Neuronal stem cell (in vitro differentiated cells): ENCODE measurements around the gene RDH5.

ENCODE experiments used
- DNase-seq: peaks from one replicate; pipeline ENCODE4 v3.0.0-alpha.2; 2013; ENCODE audit warnings: low spot score
- H2AFZ ChIP-seq: one replicate; pipeline ENCODE4 v1.6.1; 2013; ENCODE audit warnings: mild to moderate bottlenecking, low read length, inconsistent platforms
- H2AK5ac ChIP-seq: 2 replicates; pipeline ENCODE4 v1.6.1; 2013; ENCODE audit warnings: low read depth, mild to moderate bottlenecking, inconsistent platforms, low read length, moderate library complexity, mixed read lengths
- H2BK120ac ChIP-seq: 2 replicates; pipeline ENCODE4 v1.6.1; 2013; ENCODE audit warnings: low read depth, mild to moderate bottlenecking, inconsistent platforms, low read length, moderate library complexity, mixed read lengths
- H2BK12ac ChIP-seq: one replicate; pipeline ENCODE4 v1.6.1; 2013; ENCODE audit warnings: low read length, inconsistent platforms
- H2BK15ac ChIP-seq: 2 replicates; pipeline ENCODE4 v1.6.1; 2013; ENCODE audit warnings: mild to moderate bottlenecking, low read length, inconsistent platforms, mixed read lengths
- H2BK5ac ChIP-seq: one replicate; pipeline ENCODE4 v1.6.1; 2013; ENCODE audit warnings: inconsistent platforms, mild to moderate bottlenecking, low read length, moderate library complexity
- H3K14ac ChIP-seq: one replicate; pipeline ENCODE4 v1.6.1; 2013; ENCODE audit warnings: low read length, inconsistent platforms
- H3K18ac ChIP-seq: 2 replicates; pipeline ENCODE4 v1.6.1; 2013; ENCODE audit warnings: low read length, inconsistent platforms
- H3K23ac ChIP-seq: 2 replicates; pipeline ENCODE4 v1.6.1; 2013; ENCODE audit warnings: low read depth, mild to moderate bottlenecking, mixed read lengths, low read length, inconsistent platforms; ENCODE audit not compliant: poor library complexity
- H3K27ac ChIP-seq: replicated peaks from 3 replicates; pipeline ENCODE4 v1.5.1; 2013; ENCODE audit warnings: low read length, inconsistent platforms
- H3K27me3 ChIP-seq, 3 experiments: 2 replicates each; pipeline ENCODE4 v1.6.1; 2013; ENCODE audit warnings: low read length in 3 of 3, mild to moderate bottlenecking in 2 of 3, inconsistent platforms in 1 of 3, low read depth in 1 of 3, mixed read lengths in 1 of 3, moderate library complexity in 1 of 3; ENCODE audit not compliant: control insufficient read depth in 3 of 3, insufficient read depth in 3 of 3
- H3K36me3 ChIP-seq, 2 donors: replicated peaks in 1 of 2; 2 replicates each; pipeline ENCODE4 v1.6.1; 2013; ENCODE audit warnings: low read length in 2 of 2; ENCODE audit not compliant: control insufficient read depth in 2 of 2, insufficient read depth in 2 of 2
- H3K4ac ChIP-seq: 2 replicates; pipeline ENCODE4 v1.6.1; 2013; ENCODE audit warnings: inconsistent platforms, mild to moderate bottlenecking, low read length, moderate library complexity
- H3K4me1 ChIP-seq, 2 donors: 1 replicate in 1 of 2; 2 replicates in 1 of 2; pipeline ENCODE4 v1.6.1; 2013; ENCODE audit warnings: low read length in 2 of 2, low read depth in 1 of 2; ENCODE audit not compliant: control insufficient read depth in 2 of 2, insufficient read depth in 1 of 2
- H3K4me2 ChIP-seq: one replicate; pipeline ENCODE4 v1.6.1; 2013; ENCODE audit warnings: mild to moderate bottlenecking, low read length, inconsistent platforms; ENCODE audit not compliant: insufficient read depth, poor library complexity, severe bottlenecking
- H3K4me3 ChIP-seq, 2 donors: 2 replicates each; pipeline ENCODE4 v1.5.1; 2013; ENCODE audit warnings: low read length in 2 of 2, mild to moderate bottlenecking in 2 of 2, inconsistent platforms in 1 of 2, moderate library complexity in 1 of 2
- H3K79me1 ChIP-seq: one replicate; pipeline ENCODE4 v1.6.1; 2013; ENCODE audit warnings: low read depth, mild to moderate bottlenecking, inconsistent platforms, low read length, moderate library complexity
- H3K9ac ChIP-seq: one replicate; pipeline ENCODE4 v1.6.1; 2013; ENCODE audit warnings: mild to moderate bottlenecking, low read depth, low read length, inconsistent platforms; ENCODE audit not compliant: poor library complexity
- H3K9me3 ChIP-seq, 2 donors: replicated peaks in 1 of 2; 2 replicates each; pipeline versions ENCODE3 to v1.6.1; 2013; ENCODE audit warnings: low read length in 2 of 2, mild to moderate bottlenecking in 2 of 2, inconsistent platforms in 1 of 2, low read depth in 1 of 2, mixed read lengths in 1 of 2, moderate library complexity in 1 of 2; ENCODE audit not compliant: control insufficient read depth in 2 of 2, insufficient read depth in 1 of 2
- H4K8ac ChIP-seq: one replicate; pipeline ENCODE4 v1.6.1; 2013; ENCODE audit warnings: low read depth, mild to moderate bottlenecking, inconsistent platforms, low read length, moderate library complexity
- H4K91ac ChIP-seq: one replicate; pipeline ENCODE4 v1.6.1; 2013; ENCODE audit warnings: low read length, low read depth, mild to moderate bottlenecking, inconsistent platforms; ENCODE audit not compliant: poor library complexity
- WGBS, 2 donors: extraction: QIAGEN DNeasy Blood & Tissue Kit; methylation state at CpG; one replicate each; pipeline ENCODE4 v1.1.7; 2013; ENCODE audit warnings: missing lambda C conversion rate in 2 of 2, mixed read lengths in 1 of 2; ENCODE audit not compliant: insufficient read length in 2 of 2, insufficient replicate concordance in 1 of 2; ENCODE audit errors: extremely low coverage in 2 of 2; 5-methylcytosine and 5-hydroxymethylcytosine counted together

RDH5 gene

DNA sequence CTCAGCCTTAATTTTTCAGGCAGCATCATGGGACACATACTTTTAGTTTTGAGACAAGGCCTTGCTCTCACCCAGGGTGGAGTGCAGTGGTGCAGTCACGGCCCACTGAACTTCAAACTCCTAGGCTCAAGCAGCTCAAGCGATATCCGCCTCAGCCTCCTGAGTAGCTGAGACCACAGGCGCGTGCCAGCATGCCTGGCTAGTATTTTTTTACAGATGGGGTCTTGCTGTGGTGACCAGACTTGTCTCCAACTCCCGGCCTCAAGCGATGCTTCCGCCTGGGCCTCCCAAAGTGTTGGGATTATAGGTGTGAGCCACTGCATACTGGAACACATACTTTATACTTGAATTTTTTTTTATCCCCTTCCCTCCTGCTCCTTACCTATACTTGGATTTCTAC, 2.8 kb downstream of the RDH5 start:
- Histone ChIP-seq H2AK5ac (no peak overlapping the region), H3K9ac (no peak overlapping the region), H3K27me3 (no peaks in the 10 kb centered on the region), H3K27ac (no peak overlapping the region), H3K23ac (no peak overlapping the region), H3K4ac (no peak overlapping the region), H2BK12ac (no peak overlapping the region), H2BK5ac (no peak overlapping the region), H3K9me3 (peaks cover 0 to 1% of the 10 kb centered on the region in 2 donors), H3K4me1 (peaks cover 23 to 27% of the 10 kb centered on the region in 2 donors), H3K4me2 (no peak overlapping the region), H3K18ac (no peak overlapping the region), H3K14ac (no peak overlapping the region), H3K4me3 (no peak overlapping the region), H2BK15ac (no peak overlapping the region), H4K91ac (no peak overlapping the region), H4K8ac (no peak overlapping the region), H2AFZ (no peak overlapping the region), H3K36me3 (peaks cover 32 to 73% of the 10 kb centered on the region in 2 donors), H2BK120ac (no peak overlapping the region), H3K79me1 (peaks cover 12% of the 10 kb centered on the region)
- DNase-seq: no peak
- no CpG with 5 or more reads among the region's 8 CpGs for WGBS, 2 donors

GRCh38 chr12:55723516-55724225, 3.5 kb downstream of the RDH5 start:
- H3K27me3 ChIP-seq: no peaks in the 10 kb centered on the region
- WGBS, 2 donors: no CpG with 5 or more reads among the region's 10 CpGs
- H4K8ac ChIP-seq: no peak overlapping the region
- no peak overlapping the region for H3K18ac ChIP-seq
- H3K9ac ChIP-seq: no peak overlapping the region
- no peak overlapping the region for H4K91ac ChIP-seq
- H3K4me1 ChIP-seq: peaks cover 18 to 20% of the 10 kb centered on the region in 2 donors
- H2BK5ac ChIP-seq: no peak overlapping the region
- peak overlapping the region; percentile 47 for H3K23ac ChIP-seq
- H2AK5ac ChIP-seq: peak overlapping the region; percentile 39
- DNase-seq: no peak
- no peak overlapping the region for H3K27ac ChIP-seq
- peaks cover 32 to 73% of the 10 kb centered on the region in 2 donors for H3K36me3 ChIP-seq
- H3K4ac ChIP-seq: no peak overlapping the region
- H2AFZ ChIP-seq: no peak overlapping the region
- peaks cover 0 to 1% of the 10 kb centered on the region in 2 donors for H3K9me3 ChIP-seq
- peaks cover 15% of the 10 kb centered on the region for H3K79me1 ChIP-seq
- H3K14ac ChIP-seq: no peak overlapping the region
- H3K4me2 ChIP-seq: no peak overlapping the region
- no peak overlapping the region for H2BK15ac ChIP-seq
- no peak overlapping the region for H2BK120ac ChIP-seq
- no peak overlapping the region for H2BK12ac ChIP-seq
- H3K4me3 ChIP-seq: no peak overlapping the region

DNA sequence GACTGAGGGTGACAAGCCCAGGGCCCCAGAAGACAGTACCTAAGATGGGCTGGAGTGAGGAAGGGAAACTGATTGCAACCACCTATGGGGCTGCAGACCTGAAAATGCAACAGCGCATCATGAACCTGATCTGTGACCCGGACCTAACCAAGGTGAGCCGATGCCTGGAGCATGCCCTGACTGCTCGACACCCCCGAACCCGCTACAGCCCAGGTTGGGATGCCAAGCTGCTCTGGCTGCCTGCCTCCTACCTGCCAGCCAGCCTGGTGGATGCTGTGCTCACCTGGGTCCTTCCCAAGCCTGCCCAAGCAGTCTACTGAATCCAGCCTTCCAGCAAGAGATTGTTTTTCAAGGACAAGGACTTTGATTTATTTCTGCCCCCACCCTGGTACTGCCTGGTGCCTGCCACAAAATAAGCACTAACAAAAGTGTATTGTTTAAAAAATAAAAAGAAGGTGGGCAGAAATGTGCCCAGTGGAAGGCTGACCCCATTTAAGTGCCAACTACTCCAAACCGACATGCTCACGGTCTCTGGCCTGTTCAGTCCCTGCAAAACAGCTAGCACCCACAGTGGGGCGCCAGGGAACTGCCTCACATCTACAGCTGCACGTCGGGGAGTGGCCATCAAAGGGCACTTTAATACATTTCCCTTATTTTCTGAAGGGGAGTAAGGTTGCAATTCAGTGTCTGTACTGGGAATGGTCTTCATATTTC, 4.2 kb downstream of the RDH5 start:
- Histone ChIP-seq H2BK5ac (no peak overlapping the region), H3K4ac (no peak overlapping the region), H3K18ac (no peak overlapping the region), H3K9ac (no peak overlapping the region), H4K8ac (no peak overlapping the region), H2AFZ (no peak overlapping the region), H3K14ac (no peak overlapping the region), H3K79me1 (peaks cover 15% of the 10 kb centered on the region), H3K4me1 (peaks cover 11 to 14% of the 10 kb centered on the region in 2 donors), H3K27ac (no peak overlapping the region), H2AK5ac (peak overlapping the region; percentile 39), H2BK12ac (no peak overlapping the region), H3K27me3 (no peaks in the 10 kb centered on the region), H3K9me3 (peaks cover 0 to 1% of the 10 kb centered on the region in 2 donors), H2BK15ac (no peak overlapping the region), H3K23ac (peak overlapping the region; percentile 47), H3K36me3 (peaks cover 32 to 68% of the 10 kb centered on the region in 2 donors), H3K4me3 (no peak overlapping the region), H2BK120ac (no peak overlapping the region), H3K4me2 (no peak overlapping the region), H4K91ac (no peak overlapping the region)
- no CpG with 5 or more reads among the region's 11 CpGs for WGBS, 2 donors
- no peak for DNase-seq

- Histone ChIP-seq H3K36me3 (peaks cover 32 to 62% of the 10 kb centered on the region in 2 donors), H3K14ac (no peak overlapping the region), H3K18ac (no peak overlapping the region), H3K9me3 (peaks cover 0 to 1% of the 10 kb centered on the region in 2 donors), H3K9ac (no peak overlapping the region), H2BK120ac (no peak overlapping the region), H3K27ac (peak overlapping the region; percentile 1), H3K4me2 (no peak overlapping the region), H3K4ac (no peak overlapping the region), H2BK5ac (no peak overlapping the region), H3K23ac (no peak overlapping the region), H4K91ac (no peak overlapping the region), H3K4me3 (no peak overlapping the region), H4K8ac (no peak overlapping the region), H2BK15ac (no peak overlapping the region), H2BK12ac (no peak overlapping the region), H2AK5ac (no peak overlapping the region), H3K79me1 (peaks cover 15% of the 10 kb centered on the region), H2AFZ (no peak overlapping the region), H3K4me1 (peaks cover 9 to 11% of the 10 kb centered on the region in 2 donors), H3K27me3 (no peaks in the 10 kb centered on the region)
- DNase-seq: no peak
- no CpG with 5 or more reads among the region's 3 CpGs for WGBS, 2 donors
Observed at GRCh38 chr12:55724940-55725309, 4.7 kb downstream of the RDH5 start.
